Loucy (cell line): ENCODE measurements around the gene NOM1.

ENCODE experiments used
- H2AFZ ChIP-seq: fragments of 200-600 bp; sonication (generic); 2 replicates; pipeline ENCODE4 v1.6.0; 2016; ENCODE audit warnings: antibody characterized with exemption, mild to moderate bottlenecking, low read length, moderate library complexity
- H3F3A ChIP-seq: fragments of 200-600 bp; 2 replicates; pipeline ENCODE4 v1.6.0; 2016; ENCODE audit warnings: antibody characterized with exemption, low read depth, mild to moderate bottlenecking
- H3K27me3 ChIP-seq: fragments of 200-600 bp; sonication (generic); 2 replicates; pipeline ENCODE4 v1.6.1; 2014; ENCODE audit warnings: low read length, mild to moderate bottlenecking; ENCODE audit not compliant: insufficient read depth, poor library complexity, severe bottlenecking
- H3K36me3 ChIP-seq: fragments of 200-600 bp; sonication (generic); 2 replicates; pipeline ENCODE4 v1.6.1; 2016; ENCODE audit warnings: low read length; ENCODE audit not compliant: insufficient read depth
- H3K4me1 ChIP-seq: fragments of 200-600 bp; sonication (generic); 2 replicates; pipeline ENCODE4 v1.5.1; 2014; ENCODE audit warnings: low read length, mild to moderate bottlenecking; ENCODE audit not compliant: insufficient read depth, poor library complexity, severe bottlenecking
- H3K4me2 ChIP-seq: fragments of 200-600 bp; sonication (generic); 2 replicates; pipeline ENCODE4 v1.6.0; 2014; ENCODE audit warnings: antibody characterized with exemption, low read length, low read depth, mild to moderate bottlenecking; ENCODE audit not compliant: poor library complexity, severe bottlenecking
- H3K4me3 ChIP-seq: fragments of 200-600 bp; sonication (generic); 2 replicates; pipeline ENCODE4 v1.5.1; 2014; ENCODE audit warnings: low read length, mild to moderate bottlenecking, mixed read lengths; ENCODE audit not compliant: poor library complexity, severe bottlenecking
- H3K79me2 ChIP-seq: fragments of 200-600 bp; sonication (generic); 2 replicates; pipeline ENCODE4 v1.6.1; 2014; ENCODE audit warnings: low read length; ENCODE audit not compliant: insufficient read depth
- H3K9ac ChIP-seq: fragments of 200-600 bp; sonication (generic); 2 replicates; pipeline ENCODE4 v1.6.0; 2014; ENCODE audit warnings: mild to moderate bottlenecking, low read depth, low read length, moderate library complexity; ENCODE audit not compliant: poor library complexity, severe bottlenecking
- H3K9me2 ChIP-seq: fragments of 200-600 bp; sonication (generic); replicated peaks from 2 replicates; pipeline ENCODE4 v1.6.1; 2016; ENCODE audit warnings: low read depth, low read length, mixed read lengths
- H3K9me3 ChIP-seq: fragments of 200-600 bp; sonication (generic); 2 replicates; pipeline ENCODE4 v1.6.1; 2014; ENCODE audit warnings: mild to moderate bottlenecking, antibody characterized with exemption, low read length, low read depth; ENCODE audit not compliant: insufficient read depth
- H4K20me1 ChIP-seq: fragments of 200-600 bp; sonication (generic); 2 replicates; pipeline ENCODE4 v1.6.0; 2014; ENCODE audit warnings: antibody characterized with exemption, low read length, mild to moderate bottlenecking; ENCODE audit not compliant: insufficient read depth, poor library complexity, severe bottlenecking
- EZH2phosphoT487 ChIP-seq: fragments of 200-600 bp; IDR thresholded peaks from 2 replicates; pipeline ENCODE4 v1.6.1; 2018; ENCODE audit warnings: antibody characterized with exemption, mild to moderate bottlenecking, moderate library complexity, borderline replicate concordance
- TF ChIP-seq, protein P1 (sequence below): fragments of 200-600 bp; sonication (generic); conservative IDR thresholded peaks from 2 replicates; pipeline ENCODE4 v1.5.1; 2014; ENCODE audit warnings: mild to moderate bottlenecking, antibody characterized with exemption, low read length

Gene NOM1

DNA sequence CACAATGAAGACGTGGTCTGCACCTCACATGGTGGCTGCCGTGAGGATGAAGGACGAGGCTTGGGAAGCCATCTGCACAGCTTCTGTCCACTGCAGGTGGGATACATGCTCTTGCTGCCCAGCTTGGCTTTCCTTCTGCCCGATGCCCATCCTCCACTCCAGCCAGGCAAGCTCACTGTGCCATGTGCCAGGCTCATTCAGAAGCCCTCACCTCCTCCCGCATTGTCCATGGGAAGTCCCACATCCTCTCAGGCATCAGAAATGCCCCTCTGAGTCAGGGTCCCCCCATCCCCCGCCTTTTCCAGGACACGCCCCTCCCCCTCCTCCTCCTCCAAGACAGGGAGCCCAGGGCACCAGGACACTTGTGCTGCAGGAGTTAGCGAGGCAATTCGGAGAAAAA lies 4.6 kb upstream of the NOM1 start:
- Histone ChIP-seq H2AFZ (no peak overlapping the region), H4K20me1 (no peaks in the 10 kb centered on the region), H3K4me3 (no peak overlapping the region), H3K9ac (no peak overlapping the region), H3K9me2 (no peaks in the 10 kb centered on the region), H3K27me3 (no peaks in the 10 kb centered on the region), H3K4me2 (no peak overlapping the region), H3K4me1 (no peaks in the 10 kb centered on the region), H3K36me3 (no peaks in the 10 kb centered on the region), H3K9me3 (no peaks in the 10 kb centered on the region), H3F3A (no peaks in the 10 kb centered on the region), H3K79me2 (peaks cover 3% of the 10 kb centered on the region)
- TF ChIP-seq, protein P1, sequence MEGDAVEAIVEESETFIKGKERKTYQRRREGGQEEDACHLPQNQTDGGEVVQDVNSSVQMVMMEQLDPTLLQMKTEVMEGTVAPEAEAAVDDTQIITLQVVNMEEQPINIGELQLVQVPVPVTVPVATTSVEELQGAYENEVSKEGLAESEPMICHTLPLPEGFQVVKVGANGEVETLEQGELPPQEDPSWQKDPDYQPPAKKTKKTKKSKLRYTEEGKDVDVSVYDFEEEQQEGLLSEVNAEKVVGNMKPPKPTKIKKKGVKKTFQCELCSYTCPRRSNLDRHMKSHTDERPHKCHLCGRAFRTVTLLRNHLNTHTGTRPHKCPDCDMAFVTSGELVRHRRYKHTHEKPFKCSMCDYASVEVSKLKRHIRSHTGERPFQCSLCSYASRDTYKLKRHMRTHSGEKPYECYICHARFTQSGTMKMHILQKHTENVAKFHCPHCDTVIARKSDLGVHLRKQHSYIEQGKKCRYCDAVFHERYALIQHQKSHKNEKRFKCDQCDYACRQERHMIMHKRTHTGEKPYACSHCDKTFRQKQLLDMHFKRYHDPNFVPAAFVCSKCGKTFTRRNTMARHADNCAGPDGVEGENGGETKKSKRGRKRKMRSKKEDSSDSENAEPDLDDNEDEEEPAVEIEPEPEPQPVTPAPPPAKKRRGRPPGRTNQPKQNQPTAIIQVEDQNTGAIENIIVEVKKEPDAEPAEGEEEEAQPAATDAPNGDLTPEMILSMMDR: no peak
- no peak for TF ChIP-seq EZH2phosphoT487

DNA sequence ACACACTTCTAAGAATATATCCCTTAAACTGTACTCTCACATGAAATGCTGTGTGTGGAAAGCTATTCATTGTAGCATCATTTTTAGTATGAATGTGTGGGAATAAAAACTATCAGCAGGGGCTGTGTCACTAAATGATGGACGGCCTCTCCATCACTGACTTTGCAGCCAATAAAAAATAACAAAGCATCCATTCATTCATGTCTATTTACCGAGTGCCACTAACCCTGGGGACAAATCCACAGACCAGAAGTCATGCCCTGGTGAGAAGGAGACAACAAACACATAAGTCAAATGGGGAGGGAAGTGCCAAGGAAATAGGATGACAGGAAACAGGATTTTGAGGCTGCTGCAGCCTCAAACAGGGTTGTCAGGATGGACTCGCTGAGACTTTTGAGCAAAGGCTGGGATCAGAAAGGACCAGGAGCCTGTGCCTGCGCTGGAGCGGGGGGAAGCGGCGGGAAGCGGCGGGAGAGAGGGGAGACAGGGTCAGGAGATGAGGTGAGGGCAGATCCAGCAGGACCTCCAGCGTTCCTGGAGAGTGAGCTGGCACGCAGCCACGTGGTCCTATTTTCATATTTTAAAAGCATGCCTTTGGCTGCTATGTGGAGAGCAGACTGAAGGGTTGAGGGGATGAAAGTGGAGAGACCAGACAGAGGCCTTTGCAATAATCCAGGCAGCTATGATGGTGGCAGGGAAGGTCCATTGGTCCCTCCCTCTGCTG lies 2.2 kb upstream of the NOM1 start:
- Histone ChIP-seq H3K9ac (no peak overlapping the region), H3K36me3 (peaks cover 1% of the 10 kb centered on the region; the same call in 1 of the 2 replicates), H3K4me3 (no peak overlapping the region), H2AFZ (no peak overlapping the region), H3K9me3 (no peaks in the 10 kb centered on the region), H4K20me1 (peaks cover 20% of the 10 kb centered on the region), H3K4me2 (no peak overlapping the region), H3K4me1 (peaks cover 12% of the 10 kb centered on the region), H3K27me3 (no peaks in the 10 kb centered on the region), H3K79me2 (peaks cover 27% of the 10 kb centered on the region), H3F3A (no peaks in the 10 kb centered on the region), H3K9me2 (no peaks in the 10 kb centered on the region)
- TF ChIP-seq, protein P1: no peak
- TF ChIP-seq EZH2phosphoT487: no peak

DNA sequence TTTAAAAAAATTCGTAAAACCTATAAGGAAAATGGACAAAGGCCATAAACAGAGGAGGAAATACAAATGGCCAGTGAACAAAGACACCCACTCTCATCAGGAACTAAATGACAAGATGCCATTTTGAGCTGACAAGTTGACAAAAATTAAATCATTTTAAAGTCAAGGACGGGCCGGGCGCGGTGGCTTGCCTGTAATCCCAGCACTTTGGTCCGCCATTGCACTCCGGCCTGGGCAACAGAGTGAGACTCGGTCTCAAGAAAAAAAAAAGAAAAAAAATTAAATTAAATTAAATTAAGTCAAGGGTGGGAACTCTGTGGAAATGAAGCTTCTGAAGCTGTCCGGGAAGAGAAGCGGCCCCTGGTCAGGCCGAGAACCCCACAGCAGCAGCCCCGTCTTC lies 1.2 kb upstream of the NOM1 start:
- TF ChIP-seq, protein P1: no peak
- no peak for TF ChIP-seq EZH2phosphoT487
- Histone ChIP-seq H3K9me2 (no peaks in the 10 kb centered on the region), H3K36me3 (peaks cover 11% of the 10 kb centered on the region; the same call in 1 of the 2 replicates), H4K20me1 (peaks cover 24% of the 10 kb centered on the region), H3K9me3 (no peaks in the 10 kb centered on the region), H2AFZ (no peak overlapping the region), H3K4me3 (no peak overlapping the region), H3K9ac (no peak overlapping the region), H3K27me3 (no peaks in the 10 kb centered on the region), H3K4me2 (no peak overlapping the region), H3F3A (no peaks in the 10 kb centered on the region), H3K79me2 (peaks cover 38% of the 10 kb centered on the region), H3K4me1 (peaks cover 12% of the 10 kb centered on the region)
